Retina (tissue), 1 donor: ENCODE results near the gene FER1L5.

Experiments used
- DNase-seq: peaks from one replicate; pipeline ENCODE4 v3.0.0-alpha.2; 2016

The FER1L5 gene

GRCh38 chr2:96642564-96643360, at the start of gene FER1L5:
Gene FER1L5 (plus strand): TSS chr2:96642764. CDS start chr2:96642837, 73 bp downstream.
- DNase-seq: peak; percentile 67

DNA sequence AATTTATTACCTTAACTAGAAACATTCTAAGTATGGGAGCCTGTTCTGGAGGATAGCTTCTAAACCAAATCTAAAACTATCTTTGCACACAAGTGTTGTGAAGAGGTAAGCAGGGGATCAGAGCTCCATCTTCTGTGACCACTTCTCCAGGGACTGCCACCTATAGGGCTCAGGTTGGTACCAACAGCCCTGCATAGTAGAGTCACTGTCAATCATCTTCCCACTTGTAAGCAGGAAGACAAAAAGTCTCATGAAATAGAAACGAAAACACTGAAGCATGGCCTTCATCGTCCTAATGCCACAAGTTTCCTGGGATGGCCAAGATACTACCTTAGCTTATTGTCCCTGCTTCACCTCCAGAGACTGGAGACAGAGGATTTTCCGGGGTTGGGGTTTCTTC, 48.3 kb upstream of the FER1L5 start:
- DNase-seq: no peak

- no peak for DNase-seq
Observed at GRCh38 chr2:96594691-96595152, 47.8 kb upstream of the FER1L5 start.

DNA sequence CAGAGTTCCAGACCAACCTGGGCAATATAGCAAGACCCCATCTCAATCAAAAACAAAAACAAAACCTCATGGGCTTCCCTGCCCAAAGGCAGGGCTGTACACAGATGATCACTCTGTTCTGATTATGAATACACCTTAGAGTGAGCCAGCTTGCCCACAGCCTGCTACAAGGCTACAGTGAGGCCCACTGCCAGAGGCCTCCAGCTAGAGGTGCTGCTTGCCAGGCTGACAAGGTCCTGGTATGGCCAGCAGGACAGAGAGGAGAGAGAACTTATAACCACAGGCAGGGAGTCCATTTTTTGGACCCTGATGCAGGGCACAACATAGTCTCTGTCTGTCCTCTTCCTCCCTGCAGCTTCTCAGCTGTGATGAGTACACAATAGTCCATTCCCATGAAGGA, 46.0 kb upstream of the FER1L5 start:
- DNase-seq: no peak

DNA sequence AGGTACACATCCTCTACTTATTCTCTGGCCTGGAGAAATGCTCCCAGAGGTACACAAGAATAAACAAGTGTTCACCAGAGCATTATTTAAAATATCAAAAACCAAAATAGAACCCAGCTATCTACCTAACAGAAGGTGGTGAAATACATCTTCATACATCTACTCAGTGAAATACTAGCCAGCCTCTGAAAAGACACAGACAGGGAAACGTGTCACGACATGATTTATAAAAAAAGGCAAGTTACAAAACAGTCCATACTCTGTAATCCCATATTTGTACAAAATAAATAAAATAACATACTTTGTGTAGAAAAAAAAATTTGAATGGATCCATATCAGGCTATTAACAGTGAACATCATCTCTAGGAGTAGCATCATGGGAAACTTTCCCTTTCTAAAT, 42.6 kb upstream of the FER1L5 start:
- no peak for DNase-seq

GRCh38 chr2:96601382-96602292, 40.9 kb upstream of the FER1L5 start:
- no peak for DNase-seq

GRCh38 chr2:96602330-96602823, 40.2 kb upstream of the FER1L5 start:
- DNase-seq: no peak

GRCh38 chr2:96604104-96604503, 38.5 kb upstream of the FER1L5 start:
- DNase-seq: no peak

GRCh38 chr2:96608469-96609455, 33.8 kb upstream of the FER1L5 start:
- no peak for DNase-seq

DNA sequence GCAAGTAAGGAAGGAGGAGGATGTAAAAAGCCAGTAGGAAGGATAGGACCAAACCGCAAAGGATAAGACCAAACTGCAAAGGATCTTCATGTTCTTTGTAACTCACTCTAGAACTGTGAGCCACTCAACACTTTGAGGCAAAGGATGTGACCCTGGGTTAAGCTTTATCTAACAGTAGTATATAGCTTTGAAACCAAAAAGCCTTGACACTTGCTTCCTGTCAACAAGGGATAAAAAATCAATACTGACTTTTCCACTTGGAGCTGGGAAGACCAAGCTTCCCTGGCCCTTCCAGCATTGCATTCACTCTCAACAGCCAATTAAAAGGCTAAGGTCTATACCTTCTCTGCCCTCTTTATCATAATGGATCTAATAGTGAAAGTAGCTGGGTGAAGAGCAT, 26.4 kb upstream of the FER1L5 start:
- DNase-seq: no peak

- DNase-seq: no peak
Observed at GRCh38 chr2:96616535-96616934, 26.0 kb upstream of the FER1L5 start.

DNA sequence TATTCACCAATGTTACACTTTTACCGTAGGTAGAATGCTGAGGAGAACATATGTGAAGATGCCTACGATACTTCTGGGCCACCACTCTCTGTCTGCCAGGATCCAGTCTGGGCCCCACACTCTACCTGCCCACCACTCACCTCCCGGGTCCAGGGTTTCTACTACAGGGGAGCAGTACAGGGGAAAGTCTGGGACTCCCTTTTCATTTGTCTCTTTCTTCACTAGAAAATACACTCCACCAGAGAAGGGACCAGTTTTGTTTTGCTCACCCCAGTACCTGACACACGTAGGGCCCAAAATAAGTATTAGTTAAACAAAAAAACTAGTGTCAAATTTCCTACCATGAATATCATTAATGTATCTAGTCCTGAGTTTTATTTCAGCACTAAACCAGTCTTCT, 25.6 kb upstream of the FER1L5 start:
- DNase-seq: no peak

DNA sequence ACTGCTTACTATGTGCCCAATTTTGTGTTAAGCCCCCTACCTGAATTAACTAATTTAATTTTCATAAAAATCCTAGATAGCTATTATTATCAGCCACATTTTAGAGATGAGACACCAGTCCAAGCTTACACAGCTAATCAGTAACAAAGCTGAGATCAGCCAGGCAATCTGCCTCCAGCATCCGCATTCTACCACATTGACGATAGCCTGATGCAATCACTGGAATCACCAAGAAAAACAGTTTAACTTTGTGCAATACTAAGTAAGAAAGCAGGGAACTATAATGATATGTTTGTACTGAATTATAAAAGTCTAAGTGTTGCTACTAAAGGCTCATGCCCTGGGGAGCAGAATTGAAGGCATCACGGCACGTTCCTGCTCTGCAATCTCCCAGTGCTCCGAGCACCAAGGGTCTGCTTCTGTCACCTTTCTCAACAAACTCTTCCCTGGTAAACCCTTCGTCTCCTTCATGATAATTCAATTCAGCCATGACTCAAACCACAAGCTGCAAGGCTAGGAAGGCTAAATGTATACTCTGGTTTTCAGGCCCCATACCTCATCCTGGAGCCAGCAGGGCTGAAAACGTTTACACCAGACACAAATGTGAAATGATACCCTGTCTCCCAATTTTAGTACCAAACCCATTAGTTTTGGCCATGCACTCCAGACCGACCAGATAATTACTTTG, 23.8 kb upstream of the FER1L5 start:
- DNase-seq: no peak

- DNase-seq: no peak
Observed at GRCh38 chr2:96622544-96622943, 20.0 kb upstream of the FER1L5 start.

GRCh38 chr2:96623116-96623515, 19.4 kb upstream of the FER1L5 start:
- no peak for DNase-seq

- DNase-seq: no peak
Observed at GRCh38 chr2:96625571-96626552, 16.7 kb upstream of the FER1L5 start.

- DNase-seq: no peak
Observed at GRCh38 chr2:96626553-96626942, 16.0 kb upstream of the FER1L5 start.

GRCh38 chr2:96631804-96632435, 10.6 kb upstream of the FER1L5 start:
- DNase-seq: no peak

- no peak for DNase-seq
Observed at GRCh38 chr2:96633641-96634040, 8.9 kb upstream of the FER1L5 start.
